ENCODE results near the gene SPIRE2. TPM values are rescaled to one million over a fixed set of nuclear protein-coding genes. Genes with fewer than 3 reads are reported as not detected.

The SPIRE2 gene
- polyA plus RNA-seq, 1 donor (not counting 4 experiments of a cell fraction or from before 2014, with no cell fraction given), result 1.1 TPM

DNA sequence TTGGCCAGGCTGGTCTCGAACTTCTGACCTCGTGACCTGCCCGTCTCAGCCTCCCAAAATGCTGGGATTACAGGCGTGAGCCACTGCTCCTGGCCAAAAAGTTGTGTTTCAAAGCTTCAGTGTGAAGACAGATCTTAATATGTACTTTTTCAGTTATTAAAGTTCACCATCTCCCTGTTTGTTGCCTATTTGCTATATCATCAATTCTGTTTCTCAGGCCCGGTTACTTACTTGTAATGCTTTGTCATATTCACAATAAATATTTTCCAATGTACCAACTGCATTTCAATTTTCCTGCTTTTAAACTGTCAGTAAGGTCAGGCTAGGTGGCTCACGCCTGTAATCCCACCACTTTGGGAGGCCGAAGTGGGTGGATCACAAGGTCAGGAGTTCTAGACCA, 34.3 kb upstream of the SPIRE2 start:
- dilution Hi-C loops (cut with MboI; ENCODE audit: extremely low pct_ligation_motif_present, low sequenced_read_pairs), result no loop called here
- no peak overlapping the region for H3K9ac ChIP-seq (ENCODE audit: control insufficient read depth, extremely low read depth, insufficient read depth, low read length)
- no peak for TF ChIP-seq EZH2 (IDR thresholded peaks at IDR 0.05; ENCODE audit: low read length)
- TF ChIP-seq, protein P1, sequence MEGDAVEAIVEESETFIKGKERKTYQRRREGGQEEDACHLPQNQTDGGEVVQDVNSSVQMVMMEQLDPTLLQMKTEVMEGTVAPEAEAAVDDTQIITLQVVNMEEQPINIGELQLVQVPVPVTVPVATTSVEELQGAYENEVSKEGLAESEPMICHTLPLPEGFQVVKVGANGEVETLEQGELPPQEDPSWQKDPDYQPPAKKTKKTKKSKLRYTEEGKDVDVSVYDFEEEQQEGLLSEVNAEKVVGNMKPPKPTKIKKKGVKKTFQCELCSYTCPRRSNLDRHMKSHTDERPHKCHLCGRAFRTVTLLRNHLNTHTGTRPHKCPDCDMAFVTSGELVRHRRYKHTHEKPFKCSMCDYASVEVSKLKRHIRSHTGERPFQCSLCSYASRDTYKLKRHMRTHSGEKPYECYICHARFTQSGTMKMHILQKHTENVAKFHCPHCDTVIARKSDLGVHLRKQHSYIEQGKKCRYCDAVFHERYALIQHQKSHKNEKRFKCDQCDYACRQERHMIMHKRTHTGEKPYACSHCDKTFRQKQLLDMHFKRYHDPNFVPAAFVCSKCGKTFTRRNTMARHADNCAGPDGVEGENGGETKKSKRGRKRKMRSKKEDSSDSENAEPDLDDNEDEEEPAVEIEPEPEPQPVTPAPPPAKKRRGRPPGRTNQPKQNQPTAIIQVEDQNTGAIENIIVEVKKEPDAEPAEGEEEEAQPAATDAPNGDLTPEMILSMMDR (optimal IDR thresholded peaks at IDR 0.05 in 1 of 3, IDR thresholded peaks at IDR 0.05 in 1 of 3, conservative IDR thresholded peaks at IDR 0.05 in 1 of 3; ENCODE audit: extremely low read depth in 1 of 3, insufficient read depth in 2 of 3, low read length in 3 of 3), result no peak
- H3K4me3 ChIP-seq (ENCODE audit: control insufficient read depth in 2 of 3, extremely low read depth in 1 of 3, insufficient read depth in 2 of 3, low read depth in 1 of 3, low read length in 3 of 3), result no peak overlapping the region
- H3K9me3 ChIP-seq (ENCODE audit: control insufficient read depth, low read depth, low read length), result no peaks in the 10 kb centered on the region
- H3K27me3 ChIP-seq (ENCODE audit: control insufficient read depth, extremely low read depth, insufficient read depth, low read length), result no peaks in the 10 kb centered on the region
- FAIRE-seq, result no peak
- peaks cover 6 to 21% of the 10 kb centered on the region in 2 experiments for H3K36me3 ChIP-seq (ENCODE audit: control insufficient read depth in 2 of 2, extremely low read depth in 1 of 2, insufficient read depth in 2 of 2, low read length in 2 of 2)
- no peaks in the 10 kb centered on the region for H3K9me1 ChIP-seq (ENCODE audit: control insufficient read depth, extremely low read depth, insufficient read depth, low read length)
- H3K4me1 ChIP-seq (ENCODE audit: control insufficient read depth, extremely low read depth, insufficient read depth, low read length), result no peaks in the 10 kb centered on the region
- no peak for DNase-seq (ENCODE audit: low read depth, low spot score)
- no peak overlapping the region for H3K27ac ChIP-seq (ENCODE audit: control insufficient read depth, insufficient read depth, low read length)
- H4K20me1 ChIP-seq (ENCODE audit: control insufficient read depth, extremely low read depth, insufficient read depth, low read length), result no peaks in the 10 kb centered on the region
- H3K79me2 ChIP-seq (ENCODE audit: control insufficient read depth, insufficient read depth, low read length), result no peaks in the 10 kb centered on the region
- H3K4me2 ChIP-seq (ENCODE audit: control insufficient read depth, extremely low read depth, insufficient read depth, low read depth, low read length), result no peak overlapping the region
- no peak overlapping the region for H2AFZ ChIP-seq (ENCODE audit: control insufficient read depth, low read length)

DNA sequence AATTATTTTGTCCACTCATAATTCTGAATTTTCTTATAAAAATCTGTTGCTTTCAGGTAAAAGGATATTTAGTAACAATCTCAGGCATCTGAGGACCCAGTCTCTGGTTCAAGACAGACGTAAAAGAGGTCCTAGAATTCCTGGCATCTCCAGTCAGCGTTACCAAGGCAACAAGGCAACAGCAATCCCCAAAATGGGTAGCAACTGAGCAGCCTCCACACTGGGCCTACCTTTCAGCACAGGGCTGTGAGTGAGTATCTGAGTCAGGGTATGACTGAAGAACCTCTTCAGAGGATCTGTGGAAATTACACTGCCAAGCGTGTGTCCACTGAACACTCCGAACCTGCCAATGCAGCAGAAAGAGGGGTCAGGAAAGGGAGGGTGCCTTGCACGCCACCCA, 32.6 kb upstream of the SPIRE2 start:
- no peak for DNase-seq (ENCODE audit: low read depth, low spot score)
- Histone ChIP-seq H4K20me1 (ENCODE audit: control insufficient read depth, extremely low read depth, insufficient read depth, low read length) (no peaks in the 10 kb centered on the region), H3K36me3 (ENCODE audit: control insufficient read depth in 2 of 2, extremely low read depth in 1 of 2, insufficient read depth in 2 of 2, low read length in 2 of 2) (peaks cover 6 to 24% of the 10 kb centered on the region in 2 experiments), H3K4me2 (ENCODE audit: control insufficient read depth, extremely low read depth, insufficient read depth, low read depth, low read length) (no peak overlapping the region), H2AFZ (ENCODE audit: control insufficient read depth, low read length) (no peak overlapping the region), H3K4me3 (ENCODE audit: control insufficient read depth in 2 of 3, extremely low read depth in 1 of 3, insufficient read depth in 2 of 3, low read depth in 1 of 3, low read length in 3 of 3) (no peak overlapping the region), H3K79me2 (ENCODE audit: control insufficient read depth, insufficient read depth, low read length) (no peaks in the 10 kb centered on the region), H3K9me3 (ENCODE audit: control insufficient read depth, low read depth, low read length) (no peaks in the 10 kb centered on the region), H3K9ac (ENCODE audit: control insufficient read depth, extremely low read depth, insufficient read depth, low read length) (no peak overlapping the region), H3K27me3 (ENCODE audit: control insufficient read depth, extremely low read depth, insufficient read depth, low read length) (no peaks in the 10 kb centered on the region), H3K27ac (ENCODE audit: control insufficient read depth, insufficient read depth, low read length) (no peak overlapping the region), H3K4me1 (ENCODE audit: control insufficient read depth, extremely low read depth, insufficient read depth, low read length) (no peaks in the 10 kb centered on the region), H3K9me1 (ENCODE audit: control insufficient read depth, extremely low read depth, insufficient read depth, low read length) (no peaks in the 10 kb centered on the region)
- TF ChIP-seq, protein P1 (optimal IDR thresholded peaks at IDR 0.05 in 1 of 3, IDR thresholded peaks at IDR 0.05 in 1 of 3, conservative IDR thresholded peaks at IDR 0.05 in 1 of 3; ENCODE audit: extremely low read depth in 1 of 3, insufficient read depth in 2 of 3, low read length in 3 of 3), result no peak
- no peak for TF ChIP-seq EZH2 (IDR thresholded peaks at IDR 0.05; ENCODE audit: low read length)
- FAIRE-seq, result no peak
- dilution Hi-C loops (cut with MboI; ENCODE audit: extremely low pct_ligation_motif_present, low sequenced_read_pairs), result no loop called here
